SK-N-SH treated with all-trans-retinoic acid at 6 μM for 48 hours (cell line): ENCODE results near the gene ITGB3.

Experiments
- ATAC-seq: fragments of 200-7000 bp; cut with Tn5 transposase; 3 replicates; pipeline ENCODE4 v1.9.1; 2020; ENCODE audit warnings: mild to moderate bottlenecking, moderate library complexity
- ARNTL ChIP-seq: fragments of 450-650 bp; formaldehyde crosslinking; IDR thresholded peaks from 2 replicates; pipeline ENCODE4 v1.5.0; 2020; ENCODE audit warnings: low read depth, mild to moderate bottlenecking, moderate library complexity, borderline replicate concordance
- BACH2 ChIP-seq: fragments of 250-450 bp; sonication (Bioruptor Pico); IDR thresholded peaks from 2 replicates; pipeline ENCODE4 v1.9.0; 2021; ENCODE audit warnings: mild to moderate bottlenecking, borderline replicate concordance
- CREB5 ChIP-seq: fragments of 250-450 bp; sonication (Bioruptor Pico); IDR thresholded peaks from 2 replicates; pipeline ENCODE4 v1.5.1; 2020; ENCODE audit warnings: low read depth, mild to moderate bottlenecking, moderate library complexity
- CSDC2 ChIP-seq: fragments of 250-450 bp; sonication (Bioruptor Pico); IDR thresholded peaks from 2 replicates; pipeline ENCODE4 v1.5.0; 2020; ENCODE audit warnings: mild to moderate bottlenecking, moderate library complexity
- CSRNP3 ChIP-seq: fragments of 250-450 bp; sonication (Bioruptor Pico); IDR thresholded peaks from 2 replicates; pipeline ENCODE4 v1.5.1; 2021; ENCODE audit warnings: mild to moderate bottlenecking, moderate library complexity
- ESRRG ChIP-seq: fragments of 250-450 bp; sonication (Bioruptor Pico); IDR thresholded peaks from 2 replicates; pipeline ENCODE4 v1.6.1; 2021; ENCODE audit warnings: mild to moderate bottlenecking
- GLIS3 ChIP-seq: fragments of 250-450 bp; sonication (Bioruptor Pico); IDR thresholded peaks from 2 replicates; pipeline ENCODE4 v1.5.0; 2020; ENCODE audit warnings: mild to moderate bottlenecking, moderate library complexity
- ISL1 ChIP-seq: fragments of 250-450 bp; sonication (Bioruptor Pico); IDR thresholded peaks from 2 replicates; pipeline ENCODE4 v2.1.2; 2022; ENCODE audit warnings: mild to moderate bottlenecking, moderate library complexity
- OSR1 ChIP-seq: fragments of 250-450 bp; sonication (Bioruptor Pico); IDR thresholded peaks from 2 replicates; pipeline ENCODE4 v1.8.0; 2022; ENCODE audit warnings: moderate library complexity, mild to moderate bottlenecking, inconsistent platforms
- PATZ1 ChIP-seq: fragments of 250-450 bp; sonication (Bioruptor Pico); IDR thresholded peaks from 2 replicates; pipeline ENCODE4 v1.8.0; 2020; ENCODE audit warnings: mild to moderate bottlenecking, moderate library complexity, borderline replicate concordance
- POU6F1 ChIP-seq: fragments of 250-450 bp; sonication (Bioruptor Pico); IDR thresholded peaks from 2 replicates; pipeline ENCODE4 v1.8.0; 2021; ENCODE audit warnings: low read depth, mild to moderate bottlenecking, moderate library complexity, borderline replicate concordance
- PPARA ChIP-seq: fragments of 250-450 bp; sonication (Bioruptor Pico); IDR thresholded peaks from 2 replicates; pipeline ENCODE4 v1.5.0; 2020; ENCODE audit warnings: mild to moderate bottlenecking, borderline replicate concordance
- RARB ChIP-seq: fragments of 250-450 bp; sonication (Bioruptor Pico); IDR thresholded peaks from 2 replicates; pipeline ENCODE4 v1.8.0; 2021; ENCODE audit warnings: mild to moderate bottlenecking, moderate library complexity
- SNAI2 ChIP-seq: fragments of 250-450 bp; sonication (Bioruptor Pico); IDR thresholded peaks from 2 replicates; pipeline ENCODE4 v1.5.0; 2020; ENCODE audit warnings: mild to moderate bottlenecking, moderate library complexity
- TCF4 ChIP-seq: fragments of 250-450 bp; sonication (Bioruptor Pico); IDR thresholded peaks from 2 replicates; pipeline ENCODE4 v1.8.0; 2021; ENCODE audit warnings: mild to moderate bottlenecking, moderate library complexity, borderline replicate concordance
- TOX ChIP-seq: fragments of 250-450 bp; sonication (Bioruptor Pico); IDR thresholded peaks from 2 replicates; pipeline ENCODE4 v1.8.0; 2021; ENCODE audit warnings: mild to moderate bottlenecking, moderate library complexity, borderline replicate concordance
- TSHZ2 ChIP-seq: fragments of 250-450 bp; sonication (Bioruptor Pico); IDR thresholded peaks from 2 replicates; pipeline ENCODE4 v1.5.0; 2020; ENCODE audit warnings: mild to moderate bottlenecking, moderate library complexity
- ZC3H10 ChIP-seq: fragments of 250-450 bp; sonication (Bioruptor Pico); IDR thresholded peaks from 2 replicates; pipeline ENCODE4 v1.5.1; 2021; ENCODE audit warnings: mild to moderate bottlenecking, moderate library complexity
- ZFP3 ChIP-seq: fragments of 250-450 bp; sonication (Bioruptor Pico); IDR thresholded peaks from 2 replicates; pipeline ENCODE4 v1.5.0; 2020; ENCODE audit warnings: mild to moderate bottlenecking, moderate library complexity
- ZFP30 ChIP-seq: fragments of 450-650 bp; formaldehyde crosslinking; IDR thresholded peaks from 2 replicates; pipeline ENCODE4 v1.5.0; 2022; ENCODE audit warnings: mild to moderate bottlenecking, moderate library complexity
- ZNF565 ChIP-seq: fragments of 450-650 bp; formaldehyde crosslinking; conservative IDR thresholded peaks from 2 replicates; pipeline ENCODE4 v1.5.0; 2020; ENCODE audit warnings: low read depth, mild to moderate bottlenecking, moderate library complexity
- ZNF70 ChIP-seq: fragments of 450-650 bp; formaldehyde crosslinking; IDR thresholded peaks from 2 replicates; pipeline ENCODE4 v1.5.0; 2020; ENCODE audit warnings: mild to moderate bottlenecking, moderate library complexity
- ZNF8 ChIP-seq: fragments of 450-650 bp; formaldehyde crosslinking; IDR thresholded peaks from 2 replicates; pipeline ENCODE4 v1.5.0; 2020; ENCODE audit warnings: mild to moderate bottlenecking, moderate library complexity

ITGB3 gene

GRCh38 chr17:47232465-47232864 lies 21.2 kb upstream of the ITGB3 start:
- TF ChIP-seq CREB5 (CRISPR knock-in tag), result no peak
- no peak for TF ChIP-seq PPARA (CRISPR knock-in tag)
- TF ChIP-seq RARB (CRISPR knock-in tag), result no peak
- TF ChIP-seq TOX (CRISPR knock-in tag), result no peak
- TF ChIP-seq ZC3H10, result no peak
- no peak for TF ChIP-seq ZNF70 (CRISPR knock-in tag)
- no peak for ATAC-seq

GRCh38 chr17:47235506-47235905 lies 18.1 kb upstream of the ITGB3 start:
- no peak for ATAC-seq
- TF ChIP-seq ZFP30 (CRISPR knock-in tag) (no peak), ARNTL (CRISPR knock-in tag) (no peak), ZNF565 (no peak), BACH2 (CRISPR knock-in tag) (no peak), CSDC2 (no peak), ZFP3 (CRISPR knock-in tag) (no peak), ZNF70 (CRISPR knock-in tag) (no peak), TSHZ2 (CRISPR knock-in tag) (no peak), ZNF8 (CRISPR knock-in tag) (no peak), ESRRG (no peak), OSR1 (CRISPR knock-in tag) (no peak), TCF4 (CRISPR knock-in tag) (no peak), RARB (CRISPR knock-in tag) (no peak), PATZ1 (CRISPR knock-in tag) (no peak), SNAI2 (CRISPR knock-in tag) (no peak), POU6F1 (CRISPR knock-in tag) (no peak), GLIS3 (CRISPR knock-in tag) (no peak), ISL1 (CRISPR knock-in tag) (no peak), TOX (CRISPR knock-in tag) (no peak)

GRCh38 chr17:47235923-47236322 lies 17.7 kb upstream of the ITGB3 start:
- TF ChIP-seq ZFP3 (CRISPR knock-in tag), result no peak
- TF ChIP-seq ARNTL (CRISPR knock-in tag), result no peak

GRCh38 chr17:47237841-47238240 lies 15.8 kb upstream of the ITGB3 start:
- no peak for ATAC-seq
- no peak for TF ChIP-seq CREB5 (CRISPR knock-in tag)
- no peak for TF ChIP-seq ZNF8 (CRISPR knock-in tag)
- TF ChIP-seq CSRNP3 (CRISPR knock-in tag), result no peak
- no peak for TF ChIP-seq TSHZ2 (CRISPR knock-in tag)
- no peak for TF ChIP-seq TCF4 (CRISPR knock-in tag)

More at GRCh38 chr17:47235923-47236322, 17.7 kb upstream of the ITGB3 start:
- ATAC-seq, result no peak
